GM18907 (cell line): Measurements from ENCODE around the gene ABCF2.

Source experiments
- ATAC-seq: cut with Tn5 transposase; IDR thresholded peaks from one replicate; pipeline ENCODE4 v1.9.1; 2021; ENCODE audit warnings: mild to moderate bottlenecking, moderate library complexity; ENCODE audit not compliant: unreplicated experiment

ABCF2 gene

GRCh38 chr7:151242159-151243044 lies 15.4 kb upstream of the ABCF2 start:
- no peak for ATAC-seq

DNA sequence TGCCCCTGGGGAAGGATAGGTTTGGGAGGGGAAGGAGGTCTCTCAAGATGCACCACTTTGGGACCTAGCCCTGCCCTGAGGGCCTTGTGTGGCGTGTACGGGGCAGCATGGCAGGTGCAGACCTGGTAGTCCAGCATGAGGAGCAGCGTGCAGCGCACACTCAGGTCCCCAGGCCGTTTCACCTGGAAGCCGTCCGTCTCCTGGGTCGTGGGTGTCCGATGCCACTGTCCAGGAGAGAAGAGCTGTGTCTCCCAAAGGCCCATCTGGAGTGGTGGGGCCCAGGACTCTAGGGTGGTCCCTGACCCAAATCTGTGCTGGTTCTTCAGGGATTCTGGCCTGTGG lies 14.7 kb upstream of the ABCF2 start:
- no peak for ATAC-seq

DNA sequence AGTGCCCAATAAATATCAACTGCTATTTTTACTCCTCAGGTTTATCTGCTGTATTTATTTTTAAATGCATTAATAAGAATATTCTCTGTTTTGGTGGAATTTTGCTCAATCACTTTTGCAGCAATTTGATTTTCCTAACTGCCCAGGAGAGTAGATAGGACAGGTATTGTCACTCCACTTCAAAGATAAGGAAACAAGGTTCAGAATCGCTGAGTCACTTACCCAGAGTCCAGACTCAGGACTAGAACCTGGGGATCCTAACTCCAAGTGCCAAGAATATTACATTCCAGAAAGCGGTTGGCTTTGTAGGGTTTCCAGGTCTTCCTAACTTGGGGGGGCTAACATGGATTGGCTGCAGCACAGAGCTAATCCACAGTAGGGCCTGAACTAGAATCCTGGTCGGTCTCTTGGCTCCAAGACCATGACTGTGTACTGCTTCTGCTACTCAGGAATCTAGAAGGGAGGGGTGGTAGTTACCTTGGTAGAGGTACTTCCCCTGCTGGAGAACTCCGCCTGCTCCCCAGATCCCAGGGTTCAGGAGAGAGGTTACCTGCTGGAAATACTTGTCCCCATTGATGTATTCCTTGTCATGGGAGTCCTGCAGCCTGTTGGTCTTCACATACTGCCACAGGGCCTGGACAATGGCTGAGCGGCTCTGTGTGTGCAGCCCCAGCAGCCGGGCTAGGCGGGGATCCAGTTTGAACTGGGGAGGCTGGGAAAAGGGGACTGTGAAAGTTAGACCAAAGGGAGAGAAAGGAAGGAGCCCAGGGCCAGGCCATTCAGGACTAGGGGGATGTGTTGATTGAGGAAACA lies 14.1 kb upstream of the ABCF2 start:
- ATAC-seq = no peak

DNA sequence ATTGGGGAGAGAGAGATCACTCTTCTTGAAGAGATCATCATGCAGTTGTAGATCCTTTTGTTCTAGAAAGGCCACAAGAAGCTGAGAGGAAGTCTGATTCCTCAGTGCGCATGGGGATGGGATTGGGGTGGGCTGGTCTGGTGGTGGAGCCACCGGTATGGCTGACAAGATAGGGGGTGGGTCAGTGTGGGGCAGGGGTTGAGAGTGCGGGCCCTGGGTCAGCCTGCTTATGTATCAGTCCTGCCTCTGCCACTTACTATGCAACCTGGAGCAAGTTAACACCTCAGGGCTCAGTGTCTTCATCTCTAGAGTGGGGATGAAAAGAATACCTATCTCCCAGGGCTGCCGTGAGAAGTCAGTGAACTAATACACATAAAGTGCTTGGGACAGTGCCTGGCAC lies 13.5 kb upstream of the ABCF2 start:
- ATAC-seq = no peak

DNA sequence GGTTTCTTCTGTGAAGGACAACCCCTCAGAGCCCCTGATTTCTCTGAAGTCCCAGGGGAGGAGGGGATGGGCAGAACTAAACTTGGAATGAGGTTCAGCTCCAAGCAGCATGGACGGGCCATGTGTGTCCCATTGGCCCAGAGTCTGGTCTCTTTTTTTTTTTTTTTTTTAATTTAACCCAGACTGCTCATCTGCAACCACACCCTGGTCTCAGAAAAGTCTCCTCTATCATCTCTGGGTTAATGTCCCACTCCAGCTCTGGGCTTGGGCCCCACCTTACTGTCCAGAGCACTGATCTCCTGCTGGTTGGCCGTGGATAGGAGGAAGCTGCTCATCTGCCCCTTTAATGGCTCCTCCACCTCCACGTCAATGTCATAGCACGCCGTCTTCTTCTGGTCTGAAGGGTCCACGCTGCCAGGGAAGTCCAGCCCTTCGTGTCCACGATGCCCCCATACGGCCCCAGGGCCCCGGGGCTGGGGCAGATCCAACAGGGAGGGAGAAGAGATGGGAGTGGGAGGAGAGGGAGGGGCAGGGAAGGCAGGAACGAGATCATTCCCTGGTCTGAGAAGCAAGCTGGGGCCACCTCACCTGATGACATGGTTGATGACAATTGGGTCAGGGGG lies 12.9 kb upstream of the ABCF2 start:
- ATAC-seq = no peak

DNA sequence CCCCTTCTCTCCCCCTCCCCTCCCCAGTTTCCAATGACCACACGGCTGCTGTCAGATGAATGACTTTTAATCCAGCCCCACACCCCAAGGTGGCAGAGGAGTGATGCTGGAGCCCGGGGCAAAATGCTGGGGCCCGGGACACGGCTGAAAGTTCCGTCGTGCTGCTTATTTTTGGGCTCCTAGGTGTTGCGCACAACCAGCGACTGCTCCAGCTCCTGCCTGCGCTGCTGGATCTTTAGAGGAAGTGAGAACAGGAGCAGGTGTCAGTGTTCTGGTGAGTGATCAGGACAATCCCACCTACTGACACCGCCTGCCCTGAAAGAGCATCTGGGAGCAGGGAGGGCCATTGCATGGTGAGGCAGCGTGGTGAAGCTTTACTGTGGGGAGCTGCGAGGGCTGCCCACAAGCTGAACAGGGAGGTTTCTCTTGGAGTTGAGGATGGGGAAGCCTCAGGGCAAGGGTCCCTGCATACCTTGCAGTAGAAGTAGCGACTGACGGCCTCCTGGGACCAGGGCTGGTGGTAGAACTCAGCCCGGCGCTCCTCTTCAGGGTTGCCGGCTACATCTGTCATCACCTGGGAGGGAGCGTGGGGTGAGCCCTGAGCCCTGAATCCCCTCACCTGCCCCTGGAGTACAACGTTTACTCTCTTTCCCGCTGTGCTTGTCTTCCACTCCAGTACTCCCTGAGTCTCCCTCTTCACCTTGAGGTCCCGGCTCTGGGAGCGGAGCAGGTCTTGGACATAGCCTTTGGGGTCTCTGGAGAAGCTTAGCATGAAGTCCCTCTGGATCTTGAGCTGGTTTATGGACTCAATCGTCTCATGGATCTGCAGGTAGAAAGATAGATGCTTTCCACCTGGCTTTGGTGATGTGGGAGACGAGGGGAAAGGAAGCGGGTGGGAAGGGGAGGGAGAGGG lies 12.2 kb upstream of the ABCF2 start:
- ATAC-seq = no peak

GRCh38 chr7:151238190-151238810 lies 11.3 kb upstream of the ABCF2 start:
- ATAC-seq = no peak

DNA sequence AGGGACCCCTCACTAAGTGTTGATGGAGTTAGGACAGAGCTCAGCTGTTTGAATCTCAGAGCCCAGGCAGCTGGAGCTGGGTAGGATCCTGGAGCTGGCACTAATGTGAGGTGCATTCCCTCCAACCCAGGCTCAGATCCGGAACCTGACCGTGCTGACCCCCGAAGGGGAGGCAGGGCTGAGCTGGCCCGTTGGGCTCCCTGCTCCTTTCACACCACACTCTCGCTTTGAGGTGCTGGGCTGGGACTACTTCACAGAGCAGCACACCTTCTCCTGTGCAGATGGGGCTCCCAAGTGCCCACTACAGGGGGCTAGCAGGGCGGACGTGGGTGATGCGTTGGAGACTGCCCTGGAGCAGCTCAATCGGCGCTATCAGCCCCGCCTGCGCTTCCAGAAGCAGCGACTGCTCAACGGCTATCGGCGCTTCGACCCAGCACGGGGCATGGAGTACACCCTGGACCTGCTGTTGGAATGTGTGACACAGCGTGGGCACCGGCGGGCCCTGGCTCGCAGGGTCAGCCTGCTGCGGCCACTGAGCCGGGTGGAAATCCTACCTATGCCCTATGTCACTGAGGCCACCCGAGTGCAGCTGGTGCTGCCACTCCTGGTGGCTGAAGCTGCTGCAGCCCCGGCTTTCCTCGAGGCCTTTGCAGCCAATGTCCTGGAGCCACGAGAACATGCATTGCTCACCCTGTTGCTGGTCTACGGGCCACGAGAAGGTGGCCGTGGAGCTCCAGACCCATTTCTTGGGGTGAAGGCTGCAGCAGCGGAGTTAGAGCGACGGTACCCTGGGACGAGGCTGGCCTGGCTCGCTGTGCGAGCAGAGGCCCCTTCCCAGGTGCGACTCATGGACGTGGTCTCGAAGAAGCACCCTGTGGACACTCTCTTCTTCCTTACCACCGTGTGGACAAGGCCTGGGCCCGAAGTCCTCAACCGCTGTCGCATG lies 10.5 kb upstream of the ABCF2 start:
- no peak for ATAC-seq

GRCh38 chr7:151236406-151236805 lies 9.4 kb upstream of the ABCF2 start:
- ATAC-seq = no peak

GRCh38 chr7:151235091-151235787 lies 8.2 kb upstream of the ABCF2 start:
- ATAC-seq = no peak

- ATAC-seq = no peak
Measured at GRCh38 chr7:151233804-151234203, 6.8 kb upstream of the ABCF2 start.

GRCh38 chr7:151232917-151233701 lies 6.1 kb upstream of the ABCF2 start:
- ATAC-seq = peak; percentile 40

DNA sequence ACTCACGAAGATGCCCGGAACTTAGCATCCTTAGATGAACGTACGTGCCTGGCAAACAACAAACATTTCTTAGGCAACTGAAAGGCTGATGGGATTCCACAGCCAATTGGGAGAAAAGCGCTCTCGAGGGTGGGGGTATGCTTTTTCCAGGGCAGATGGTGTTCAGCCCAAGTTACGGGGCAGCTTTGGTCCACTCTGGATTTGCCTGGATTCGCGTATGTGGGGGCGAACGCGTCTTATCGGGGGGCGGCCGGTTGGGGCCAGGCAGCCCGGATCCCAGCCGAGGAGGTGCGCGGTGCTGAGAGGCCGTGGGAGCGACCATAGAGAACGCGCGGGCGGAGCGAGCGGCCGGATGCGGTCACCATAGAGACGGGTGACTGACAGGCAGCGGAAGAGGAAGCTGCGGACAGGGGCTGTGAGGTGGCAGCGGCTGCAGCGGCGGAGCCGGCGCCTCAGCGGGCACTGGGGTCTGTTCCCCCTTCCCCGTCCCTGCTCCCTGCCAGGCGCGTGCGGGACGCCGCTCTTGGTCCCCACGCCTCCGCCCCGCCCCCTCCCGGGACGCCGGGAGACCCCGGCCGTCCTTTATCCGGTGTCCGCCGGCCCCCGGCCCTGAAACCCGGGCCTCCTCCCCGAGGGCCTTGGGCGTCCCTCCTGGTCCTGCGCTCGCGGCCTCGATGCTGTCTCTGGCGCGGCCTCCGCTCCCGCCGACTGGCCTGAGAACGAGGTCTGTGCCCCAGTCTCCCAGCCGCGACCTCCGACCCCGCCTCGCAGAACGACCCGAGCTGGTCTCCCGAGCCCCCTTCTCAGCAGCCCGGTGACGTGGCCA lies 5.3 kb upstream of the ABCF2 start, which contains the start of gene CHPF2:
Gene CHPF2, plus strand, starts transcription at position 393 of the 826 bp plus-strand sequence. CDS start 1,529 bp downstream, outside the sequence.
- ATAC-seq = peak; percentile 93

- ATAC-seq = no peak
Measured at GRCh38 chr7:151231080-151231479, 4.1 kb upstream of the ABCF2 start.

- ATAC-seq = no peak
Measured at GRCh38 chr7:151229249-151229648, 2.2 kb upstream of the ABCF2 start.

DNA sequence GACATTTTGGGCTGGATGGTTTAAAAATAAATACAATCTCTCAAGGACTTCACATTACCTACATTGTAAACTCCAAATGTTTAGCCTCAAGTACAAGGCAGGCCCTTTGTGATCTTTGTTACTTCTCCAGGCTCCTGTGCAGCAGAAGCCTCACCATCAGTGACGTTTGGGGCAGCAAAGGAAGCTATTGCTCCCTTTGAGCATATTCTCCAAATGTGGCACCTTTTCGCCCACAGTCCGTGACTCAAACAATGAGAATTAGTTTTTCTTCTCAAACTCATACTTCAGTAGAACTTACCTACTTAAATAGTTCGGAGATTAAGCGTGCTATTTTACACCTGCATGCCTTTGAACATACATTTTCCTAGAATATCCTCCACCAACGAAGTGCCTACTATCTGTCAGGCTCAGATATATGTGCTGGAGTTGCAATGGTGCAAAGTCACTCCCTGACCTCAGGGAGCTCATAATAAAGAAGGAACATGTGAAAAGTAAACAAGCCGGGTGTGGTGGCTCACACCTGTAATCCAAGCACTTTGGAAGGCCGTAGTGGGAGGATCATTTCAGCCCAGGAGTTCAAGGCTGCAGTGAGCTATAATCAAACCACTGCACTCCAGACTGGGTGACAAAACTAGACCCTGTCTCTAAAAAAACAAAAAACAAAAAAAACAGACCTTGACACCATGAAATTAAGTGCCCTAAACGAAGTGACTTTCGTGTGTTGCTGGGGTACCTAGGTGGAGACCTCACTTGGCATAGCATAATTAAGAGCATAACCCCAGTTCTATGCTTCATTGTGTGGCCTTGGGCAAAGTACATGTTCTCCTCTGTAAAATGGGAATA lies 1.2 kb upstream of the ABCF2 start:
- no peak for ATAC-seq
